AG04450 (cell line): ENCODE results near the gene USP12. TPM values are rescaled to one million over a fixed set of nuclear protein-coding genes. Genes with fewer than 3 reads are reported as not detected.

Experiments
- CTCF ChIA-PET: fragments of 300-600, 350-600 bp; formaldehyde crosslinking; extraction: SDS; loops from one replicate; lab custom pipeline; 2022; ENCODE audit warnings: antibody characterized with exemption, inconsistent platforms; lab: Charles Lee
- POLR2A ChIA-PET: fragments of 350-600 bp; formaldehyde crosslinking; extraction: SDS; loops from one replicate; lab custom pipeline; 2021; ENCODE audit warnings: antibody characterized with exemption, inconsistent platforms; lab: Yijun Ruan, JAX
- DNase-seq: peaks from one replicate; pipeline ENCODE4 v3.0.0-alpha.2; 2011; ENCODE audit warnings: low read depth, low spot score
- H3K27ac ChIP-seq: one replicate; pipeline ENCODE4 v1.5.1; 2012; ENCODE audit warnings: low read depth, low read length, control low read depth
- H3K27me3 ChIP-seq: one replicate; pipeline ENCODE4 v1.6.0; 2012; ENCODE audit warnings: low read length; ENCODE audit not compliant: control insufficient read depth, insufficient read depth
- H3K4me3 ChIP-seq: 2 replicates; pipeline ENCODE4 v1.5.1; 2011; ENCODE audit warnings: mild to moderate bottlenecking, low read depth, low read length, control low read depth
- H3K9me3 ChIP-seq: 2 replicates; pipeline ENCODE4 v1.5.1; 2012; ENCODE audit warnings: low read length; ENCODE audit not compliant: control insufficient read depth, insufficient read depth
- CTCF ChIP-seq: IDR thresholded peaks from 2 replicates; pipeline ENCODE4 v1.5.1; 2011; ENCODE audit warnings: low read depth, low read length, control low read depth, inconsistent platforms
- polyA plus RNA-seq: library from polyadenylated mRNA; depleted of rRNA; stranded (reverse); fragments of >200 nt; gene quantifications from 2 replicates; pipeline ENCODE4 v1.2.3, GENCODE V29; 2011

The USP12 gene
- polyA plus RNA-seq, 1 experiment = 18.0 TPM

GRCh38 chr13:27065582-27065981 is 106.0 kb downstream of the USP12 start:
- H3K4me3 ChIP-seq = no peak overlapping the region
- TF ChIP-seq CTCF = no peak
- H3K27ac ChIP-seq = no peak overlapping the region
- H3K9me3 ChIP-seq = no peaks in the 10 kb centered on the region
- no peaks in the 10 kb centered on the region for H3K27me3 ChIP-seq
- no peak for DNase-seq
- CTCF ChIA-PET = no interaction called here
- POLR2A ChIA-PET = no interaction called here

- H3K27ac ChIP-seq = no peak overlapping the region
- ChIA-PET POLR2A (interaction anchor here (0.6 kb wide), 1 partner anchor 12 kb away, joined by 3 read pairs; no protein-coding TSS in a partner anchor), CTCF (interaction anchor here (0.6 kb wide), 1 partner anchor 472 kb away, joined by 6 read pairs; no protein-coding TSS in a partner anchor)
- no peak for TF ChIP-seq CTCF
- H3K4me3 ChIP-seq = no peak overlapping the region
- no peaks in the 10 kb centered on the region for H3K27me3 ChIP-seq
- DNase-seq = no peak
- no peaks in the 10 kb centered on the region for H3K9me3 ChIP-seq
These were observed 107.2 kb downstream of the USP12 start for GRCh38 chr13:27064252-27064995.

- H3K27me3 ChIP-seq = no peaks in the 10 kb centered on the region
- no peak for TF ChIP-seq CTCF
- CTCF ChIA-PET = no interaction called here
- no peaks in the 10 kb centered on the region for H3K9me3 ChIP-seq
- H3K27ac ChIP-seq = no peak overlapping the region
- H3K4me3 ChIP-seq = no peak overlapping the region
- no peak for DNase-seq
- POLR2A ChIA-PET = no interaction called here
These were observed 113.8 kb downstream of the USP12 start for GRCh38 chr13:27057817-27058216.

GRCh38 chr13:27055526-27055925 is 116.1 kb downstream of the USP12 start:
- Histone ChIP-seq H3K27me3 (no peaks in the 10 kb centered on the region), H3K4me3 (no peak overlapping the region), H3K9me3 (no peaks in the 10 kb centered on the region), H3K27ac (no peak overlapping the region)
- no peak for TF ChIP-seq CTCF
- ChIA-PET CTCF (no interaction called here), POLR2A (no interaction called here)
- DNase-seq = no peak

- no peak overlapping the region for H3K27ac ChIP-seq
- TF ChIP-seq CTCF = no peak
- H3K9me3 ChIP-seq = no peaks in the 10 kb centered on the region
- POLR2A ChIA-PET = interaction anchor here (0.6 kb wide), 1 partner anchor 57 kb away, joined by 4 read pairs; no protein-coding TSS in a partner anchor
- no peak for DNase-seq
- CTCF ChIA-PET = no interaction called here
- no peaks in the 10 kb centered on the region for H3K27me3 ChIP-seq
- no peak overlapping the region for H3K4me3 ChIP-seq
These were observed 116.9 kb downstream of the USP12 start for GRCh38 chr13:27054760-27055159.
